Left lung (tissue), 10 donors: ENCODE data around the gene TMEM164. TPM values are rescaled to one million over a fixed set of nuclear protein-coding genes. Genes with fewer than 3 reads are reported as not detected.
A peak's percentile ranks its signal among the peaks of the same experiment; 100 is the strongest.

Experiments
- ATAC-seq: fragments of 200-7000 bp; cut with Tn5 transposase; one replicate; pipeline ENCODE4 v1.9.1; 2020; ENCODE audit warnings: moderate library complexity
- DNase-seq, 4 donors: peaks; one replicate each; pipeline ENCODE4 v3.0.0-alpha.2; 2013 to 2020
- H3K27ac ChIP-seq, 2 donors: fragments of 200-600 bp; sonication (generic) in 1 of 2; one replicate each; pipeline versions ENCODE4 v1.5.0 to v1.8.0; 2020 to 2021
- H3K27me3 ChIP-seq, 2 donors: fragments of 200-600 bp; sonication (generic) in 1 of 2; one replicate each; pipeline versions ENCODE4 v1.5.0 to v1.8.0; 2020 to 2021
- H3K36me3 ChIP-seq, 2 donors: fragments of 200-600 bp; sonication (generic) in 1 of 2; one replicate each; pipeline versions ENCODE4 v1.5.0 to v1.8.0; 2020 to 2021
- H3K4me1 ChIP-seq, 2 donors: fragments of 200-600 bp; one replicate each; pipeline ENCODE4 v1.8.0; 2021
- H3K4me3 ChIP-seq, 2 donors: fragments of 200-600 bp; sonication (generic) in 1 of 2; one replicate each; pipeline versions ENCODE4 v1.5.0 to v1.8.0; 2020 to 2021; ENCODE audit warnings: mild to moderate bottlenecking in 1 of 2
- H3K9me3 ChIP-seq, 2 donors: fragments of 200-600 bp; sonication (generic) in 1 of 2; one replicate each; pipeline versions ENCODE4 v1.5.0 to v1.8.0; 2020 to 2021
- CTCF ChIP-seq, 2 donors: fragments of 200-600 bp; sonication (generic) in 1 of 2; IDR thresholded peaks; one replicate each; pipeline versions ENCODE4 v1.5.0 to v1.8.0; 2021; ENCODE audit warnings: antibody characterized with exemption in 2 of 2
- intact Hi-C, 2 donors: fragments of 100-400 bp; cut with DNase I; formaldehyde crosslinking; loops; one replicate each; pipeline versions ENCODE4 v1.11.2 to v1.14.2; 2022
- polyA plus RNA-seq, 6 donors: library from polyadenylated mRNA; unstranded; fragments of 120-200 nt; gene quantifications; one replicate each; pipeline ENCODE4 v1.2.1, GENCODE V29; 2013; ENCODE audit not compliant: insufficient read length in 6 of 6
- total RNA-seq, 2 donors: library from RNA; stranded (reverse); fragmentation: NEBNext Ultra II Directional; extraction: Animal tissue kit (Norgen Biotek cat#: 25700); gene quantifications; one replicate each; pipeline ENCODE4 v1.2.1, GENCODE V29; 2021
- donor health status: DM: no; HTN: yes; CAD: no.
- donor health status: DM: no; HTN: no; CAD: no.

Gene TMEM164
- total and polyA plus RNA-seq, 8 donors = 39.2 to 111 (median 47.0) TPM

GRCh38 chrX:110070970-110071369 lies 68.1 kb downstream of the TMEM164 start:
- no peak overlapping the region for H3K4me3 ChIP-seq
- H3K36me3 ChIP-seq = no peaks in the 10 kb centered on the region
- DNase-seq (no peak), ATAC-seq (no peak)
- no peaks in the 10 kb centered on the region for H3K4me1 ChIP-seq
- H3K27ac ChIP-seq = no peak overlapping the region
- no peaks in the 10 kb centered on the region for H3K27me3 ChIP-seq
- intact Hi-C loops = no loop called here
- no peak for TF ChIP-seq CTCF (IDR thresholded peaks at IDR 0.05)
- H3K9me3 ChIP-seq = no peaks in the 10 kb centered on the region

- intact Hi-C loops = no loop called here
- ATAC-seq (no peak), DNase-seq (no peak)
- Histone ChIP-seq H3K9me3 (no peaks in the 10 kb centered on the region), H3K27me3 (no peaks in the 10 kb centered on the region), H3K4me3 (no peak overlapping the region), H3K4me1 (peaks cover 0 to 13% of the 10 kb centered on the region in 2 donors), H3K27ac (no peak overlapping the region), H3K36me3 (no peaks in the 10 kb centered on the region)
- TF ChIP-seq CTCF (IDR thresholded peaks at IDR 0.05) = no peak
Measured at GRCh38 chrX:110081320-110081719, 78.4 kb downstream of the TMEM164 start.

GRCh38 chrX:110081740-110082139 lies 78.8 kb downstream of the TMEM164 start:
- no peaks in the 10 kb centered on the region for H3K36me3 ChIP-seq
- peaks cover 0 to under 1% of the 10 kb centered on the region in 2 donors for H3K27me3 ChIP-seq
- no peaks in the 10 kb centered on the region for H3K9me3 ChIP-seq
- H3K4me1 ChIP-seq = peaks cover 0 to 18% of the 10 kb centered on the region in 2 donors
- intact Hi-C loops = no loop called here
- H3K27ac ChIP-seq = peak overlapping the region in 1 of 2 donors; percentile 37
- no peak overlapping the region for H3K4me3 ChIP-seq
- DNase-seq = no peak
- ATAC-seq = peak; percentile 64
- TF ChIP-seq CTCF (IDR thresholded peaks at IDR 0.05) = no peak

GRCh38 chrX:110082161-110082560 lies 79.2 kb downstream of the TMEM164 start:
- peak in 2 of 4 donors; percentile 2 to 7 for DNase-seq

More at GRCh38 chrX:110082161-110082560, 79.2 kb downstream of the TMEM164 start:
- peak; percentile 56 for ATAC-seq
- no peak for TF ChIP-seq CTCF (IDR thresholded peaks at IDR 0.05)
- Histone ChIP-seq H3K36me3 (no peaks in the 10 kb centered on the region), H3K9me3 (no peaks in the 10 kb centered on the region), H3K4me3 (no peak overlapping the region), H3K27ac (peak overlapping the region in 1 of 2 donors; percentile 37), H3K4me1 (peaks cover 0 to 22% of the 10 kb centered on the region in 2 donors), H3K27me3 (peaks cover 0 to 4% of the 10 kb centered on the region in 2 donors)
- intact Hi-C loops = no loop called here
